DND-41 (cell line): ENCODE data around the gene MAST3.

Experiments used
- EZH2 ChIP-seq: IDR thresholded peaks from 3 replicates; pipeline ENCODE4 v1.6.1; 2012; ENCODE audit warnings: borderline replicate concordance, low read depth, mild to moderate bottlenecking, moderate library complexity, low read length, inconsistent platforms; ENCODE audit not compliant: severe bottlenecking
- TF ChIP-seq, protein P1 (sequence below): IDR thresholded peaks from 2 replicates; pipeline ENCODE4 v1.5.1; 2012; ENCODE audit warnings: borderline replicate concordance, low read length, moderate library complexity, mild to moderate bottlenecking; ENCODE audit not compliant: poor library complexity, severe bottlenecking; ENCODE audit errors: extremely low read depth

DNA sequence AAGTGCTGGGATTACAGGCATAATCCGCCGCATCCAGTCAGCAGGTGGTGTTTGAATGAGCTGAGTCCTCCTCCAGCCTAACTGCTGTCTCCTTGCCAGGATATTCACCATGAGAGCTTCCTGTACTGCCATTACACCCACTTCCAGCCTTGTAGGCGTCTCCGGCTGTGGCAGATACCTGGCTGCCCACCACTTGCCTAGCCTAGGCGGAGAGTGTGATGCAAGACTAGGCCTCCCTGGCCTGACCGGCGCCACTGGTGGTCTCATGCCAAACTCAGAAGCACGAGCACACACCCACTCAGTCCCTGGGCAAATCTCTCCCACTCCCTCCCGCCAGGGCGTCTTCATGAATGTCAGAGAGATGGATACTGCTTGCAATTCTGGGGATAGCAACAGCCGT is 27.4 kb upstream of the MAST3 start:
- TF ChIP-seq, protein P1, sequence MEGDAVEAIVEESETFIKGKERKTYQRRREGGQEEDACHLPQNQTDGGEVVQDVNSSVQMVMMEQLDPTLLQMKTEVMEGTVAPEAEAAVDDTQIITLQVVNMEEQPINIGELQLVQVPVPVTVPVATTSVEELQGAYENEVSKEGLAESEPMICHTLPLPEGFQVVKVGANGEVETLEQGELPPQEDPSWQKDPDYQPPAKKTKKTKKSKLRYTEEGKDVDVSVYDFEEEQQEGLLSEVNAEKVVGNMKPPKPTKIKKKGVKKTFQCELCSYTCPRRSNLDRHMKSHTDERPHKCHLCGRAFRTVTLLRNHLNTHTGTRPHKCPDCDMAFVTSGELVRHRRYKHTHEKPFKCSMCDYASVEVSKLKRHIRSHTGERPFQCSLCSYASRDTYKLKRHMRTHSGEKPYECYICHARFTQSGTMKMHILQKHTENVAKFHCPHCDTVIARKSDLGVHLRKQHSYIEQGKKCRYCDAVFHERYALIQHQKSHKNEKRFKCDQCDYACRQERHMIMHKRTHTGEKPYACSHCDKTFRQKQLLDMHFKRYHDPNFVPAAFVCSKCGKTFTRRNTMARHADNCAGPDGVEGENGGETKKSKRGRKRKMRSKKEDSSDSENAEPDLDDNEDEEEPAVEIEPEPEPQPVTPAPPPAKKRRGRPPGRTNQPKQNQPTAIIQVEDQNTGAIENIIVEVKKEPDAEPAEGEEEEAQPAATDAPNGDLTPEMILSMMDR = no peak
- no peak for TF ChIP-seq EZH2
